Measurements from ENCODE around the gene RARB.

The RARB gene

GRCh38 chr3:25502233-25502632 lies 74.2 kb downstream of the RARB start:
- CTCF ChIA-PET = no interaction called here
- POLR2A ChIA-PET = no interaction called here
- no peak for TF ChIP-seq ZNF384 (IDR thresholded peaks at IDR 0.05)
- no peak for TF ChIP-seq HDGF (IDR thresholded peaks at IDR 0.05; ENCODE audit: borderline replicate concordance)
- TF ChIP-seq TARDBP (IDR thresholded peaks at IDR 0.05) = no peak
- no peak for TF ChIP-seq CTBP1 (IDR thresholded peaks at IDR 0.05; ENCODE audit: borderline replicate concordance)
- TF ChIP-seq BHLHE40 (IDR thresholded peaks at IDR 0.05; ENCODE audit: borderline replicate concordance) = no peak
- no peak for TF ChIP-seq LEF1 (IDR thresholded peaks at IDR 0.05; ENCODE audit: borderline replicate concordance)
- TF ChIP-seq ELF4 (IDR thresholded peaks at IDR 0.05) = no peak
- no peak for TF ChIP-seq FOXA1 (IDR thresholded peaks at IDR 0.05)
- no peak for TF ChIP-seq SP1 (IDR thresholded peaks at IDR 0.05)
- no peak for TF ChIP-seq L3MBTL2 (conservative IDR thresholded peaks at IDR 0.05)
- DNase-seq (ENCODE audit: extremely low spot score) = no peak

- CTCF ChIA-PET = no interaction called here
- POLR2A ChIA-PET = no interaction called here
- TF ChIP-seq FOXK2 (IDR thresholded peaks at IDR 0.05) (no peak), HDGF (IDR thresholded peaks at IDR 0.05; ENCODE audit: borderline replicate concordance) (no peak)
- no peak for DNase-seq (ENCODE audit: extremely low spot score)
Measured at GRCh38 chr3:25503898-25504301, 75.8 kb downstream of the RARB start.

GRCh38 chr3:25505581-25505980 lies 77.5 kb downstream of the RARB start:
- DNase-seq (ENCODE audit: extremely low spot score) = no peak
- ChIA-PET POLR2A (no interaction called here), CTCF (no interaction called here)
- TF ChIP-seq FOXK2 (IDR thresholded peaks at IDR 0.05) = no peak

- POLR2A ChIA-PET = no interaction called here
- no peak for DNase-seq (ENCODE audit: extremely low spot score)
- CTCF ChIA-PET = no interaction called here
- TF ChIP-seq ELF4 (IDR thresholded peaks at IDR 0.05) = no peak
- TF ChIP-seq BHLHE40 (IDR thresholded peaks at IDR 0.05; ENCODE audit: borderline replicate concordance) = no peak
- no peak for TF ChIP-seq SP1 (IDR thresholded peaks at IDR 0.05)
- TF ChIP-seq CTBP1 (IDR thresholded peaks at IDR 0.05; ENCODE audit: borderline replicate concordance) = no peak
- TF ChIP-seq FOXK2 (IDR thresholded peaks at IDR 0.05) = no peak
- TF ChIP-seq LEF1 (IDR thresholded peaks at IDR 0.05; ENCODE audit: borderline replicate concordance) = no peak
- no peak for TF ChIP-seq SUZ12 (IDR thresholded peaks at IDR 0.05)
- no peak for TF ChIP-seq L3MBTL2 (conservative IDR thresholded peaks at IDR 0.05)
- TF ChIP-seq FOXM1 (IDR thresholded peaks at IDR 0.05; ENCODE audit: borderline replicate concordance) = no peak
- TF ChIP-seq NFRKB (IDR thresholded peaks at IDR 0.05) = no peak
- TF ChIP-seq HDGF (IDR thresholded peaks at IDR 0.05; ENCODE audit: borderline replicate concordance) = no peak
- no peak for TF ChIP-seq PKNOX1 (IDR thresholded peaks at IDR 0.05)
Measured at GRCh38 chr3:25507811-25508210, 79.7 kb downstream of the RARB start.

- no peak for DNase-seq (ENCODE audit: extremely low spot score)
- ChIA-PET CTCF (no interaction called here), POLR2A (no interaction called here)
- TF ChIP-seq BHLHE40 (IDR thresholded peaks at IDR 0.05; ENCODE audit: borderline replicate concordance) (no peak), ZNF384 (IDR thresholded peaks at IDR 0.05) (no peak), ARNT (IDR thresholded peaks at IDR 0.05) (no peak), CTBP1 (IDR thresholded peaks at IDR 0.05; ENCODE audit: borderline replicate concordance) (no peak), NFRKB (IDR thresholded peaks at IDR 0.05) (no peak), FOXK2 (IDR thresholded peaks at IDR 0.05) (no peak), PKNOX1 (IDR thresholded peaks at IDR 0.05) (no peak)
Measured at GRCh38 chr3:25508433-25508832, 80.4 kb downstream of the RARB start.

- POLR2A ChIA-PET = no interaction called here
- CTCF ChIA-PET = no interaction called here
- DNase-seq (ENCODE audit: extremely low spot score) = no peak
- TF ChIP-seq ZNF384 (IDR thresholded peaks at IDR 0.05) (no peak), HDGF (IDR thresholded peaks at IDR 0.05; ENCODE audit: borderline replicate concordance) (no peak), SP1 (IDR thresholded peaks at IDR 0.05) (no peak), ELF4 (IDR thresholded peaks at IDR 0.05) (no peak), FOXA1 (IDR thresholded peaks at IDR 0.05) (no peak), BHLHE40 (IDR thresholded peaks at IDR 0.05; ENCODE audit: borderline replicate concordance) (no peak), NFRKB (IDR thresholded peaks at IDR 0.05) (no peak), CTBP1 (IDR thresholded peaks at IDR 0.05; ENCODE audit: borderline replicate concordance) (no peak), SUZ12 (IDR thresholded peaks at IDR 0.05) (no peak), FOXK2 (IDR thresholded peaks at IDR 0.05) (no peak), TARDBP (IDR thresholded peaks at IDR 0.05) (no peak), PKNOX1 (IDR thresholded peaks at IDR 0.05) (no peak), L3MBTL2 (conservative IDR thresholded peaks at IDR 0.05) (no peak)
Measured at GRCh38 chr3:25508901-25509300, 80.8 kb downstream of the RARB start.

- no peak for TF ChIP-seq HDGF (IDR thresholded peaks at IDR 0.05; ENCODE audit: borderline replicate concordance)
- no peak for TF ChIP-seq FOXM1 (IDR thresholded peaks at IDR 0.05; ENCODE audit: borderline replicate concordance)
- no peak for TF ChIP-seq ARNT (IDR thresholded peaks at IDR 0.05)
- TF ChIP-seq NFRKB (IDR thresholded peaks at IDR 0.05) = no peak
- TF ChIP-seq SP1 (IDR thresholded peaks at IDR 0.05) = no peak
- no peak for TF ChIP-seq LEF1 (IDR thresholded peaks at IDR 0.05; ENCODE audit: borderline replicate concordance)
- no peak for TF ChIP-seq TARDBP (IDR thresholded peaks at IDR 0.05)
- no peak for TF ChIP-seq FOXK2 (IDR thresholded peaks at IDR 0.05)
- no peak for TF ChIP-seq CTBP1 (IDR thresholded peaks at IDR 0.05; ENCODE audit: borderline replicate concordance)
- TF ChIP-seq SUZ12 (IDR thresholded peaks at IDR 0.05) = no peak
- no peak for TF ChIP-seq PKNOX1 (IDR thresholded peaks at IDR 0.05)
- no peak for TF ChIP-seq BHLHE40 (IDR thresholded peaks at IDR 0.05; ENCODE audit: borderline replicate concordance)
- TF ChIP-seq ELF4 (IDR thresholded peaks at IDR 0.05) = no peak
- TF ChIP-seq L3MBTL2 (conservative IDR thresholded peaks at IDR 0.05) = no peak
- TF ChIP-seq FOXA1 (IDR thresholded peaks at IDR 0.05) = no peak
- no peak for TF ChIP-seq ZNF384 (IDR thresholded peaks at IDR 0.05)
- DNase-seq (ENCODE audit: extremely low spot score) = no peak
- CTCF ChIA-PET = no interaction called here
- POLR2A ChIA-PET = no interaction called here
Measured at GRCh38 chr3:25510797-25511196, 82.7 kb downstream of the RARB start.
